Right renal pelvis (tissue), 4 donors: ENCODE results near the gene ANKRD33B. TPM values are rescaled to one million over a fixed set of nuclear protein-coding genes. Genes with fewer than 3 reads are reported as not detected.
A peak's percentile ranks its signal among the peaks of the same experiment; 100 is the strongest.
"Not testable (repeated sequence)": the region's sequence is repeated elsewhere in the genome, so short reads cannot be mapped to it uniquely, and the experiment has no call there.

Experiments
- DNase-seq, 4 donors: peaks; one replicate each; pipeline ENCODE4 v3.0.0-alpha.2; 2013; ENCODE audit warnings: low read depth in 4 of 4, low spot score in 3 of 4, missing footprints in 1 of 4
- polyA plus RNA-seq, 4 donors: library from polyadenylated mRNA; unstranded; fragments of 120-200 nt; gene quantifications; one replicate each; pipeline ENCODE4 v1.2.1, GENCODE V29; 2013; ENCODE audit not compliant: insufficient read length in 4 of 4

Gene ANKRD33B
- polyA plus RNA-seq, 4 donors, result 1.4 to 1.9 (median 1.8) TPM

- no peak for DNase-seq
Observed at GRCh38 chr5:10632110-10632761, 68.4 kb downstream of the ANKRD33B start.

- DNase-seq, result no peak
Observed at GRCh38 chr5:10633271-10634049, 69.6 kb downstream of the ANKRD33B start.

- no peak for DNase-seq
Observed at GRCh38 chr5:10634050-10634449, 70.2 kb downstream of the ANKRD33B start.

- no peak for DNase-seq
Observed at GRCh38 chr5:10634562-10634961, 70.7 kb downstream of the ANKRD33B start.

- no peak for DNase-seq
Observed at GRCh38 chr5:10635257-10635866, 71.5 kb downstream of the ANKRD33B start.

GRCh38 chr5:10635867-10636350 is 72.0 kb downstream of the ANKRD33B start:
- DNase-seq, result no peak

GRCh38 chr5:10636363-10637142 is 72.7 kb downstream of the ANKRD33B start:
- DNase-seq, result no peak

GRCh38 chr5:10637944-10638343 is 74.1 kb downstream of the ANKRD33B start:
- no peak for DNase-seq

GRCh38 chr5:10638723-10639122 is 74.9 kb downstream of the ANKRD33B start:
- not testable (repeated sequence) for DNase-seq

- no peak for DNase-seq
Observed at GRCh38 chr5:10639846-10640368, 76.0 kb downstream of the ANKRD33B start.

- no peak for DNase-seq
Observed at GRCh38 chr5:10642367-10642766, 78.5 kb downstream of the ANKRD33B start.

- DNase-seq, result no peak
Observed at GRCh38 chr5:10644192-10644591, 80.3 kb downstream of the ANKRD33B start.

GRCh38 chr5:10645146-10645545 is 81.3 kb downstream of the ANKRD33B start:
- DNase-seq, result no peak

GRCh38 chr5:10645671-10646070 is 81.8 kb downstream of the ANKRD33B start:
- no peak for DNase-seq

- DNase-seq, result no peak
Observed at GRCh38 chr5:10647640-10648039, 83.8 kb downstream of the ANKRD33B start.

GRCh38 chr5:10648806-10649665 is 85.2 kb downstream of the ANKRD33B start:
- DNase-seq, result no peak

- DNase-seq, result peak in 1 of 4 donors; percentile 18
Observed at GRCh38 chr5:10649666-10650380, 86.0 kb downstream of the ANKRD33B start.

- no peak for DNase-seq
Observed at GRCh38 chr5:10652151-10652550, 88.3 kb downstream of the ANKRD33B start.

- DNase-seq, result no peak
Observed at GRCh38 chr5:10652606-10653005, 88.7 kb downstream of the ANKRD33B start.
